CD4-positive, alpha-beta T cell (primary cell): Measurements from ENCODE around the gene DSEL. TPM values are rescaled to one million over a fixed set of nuclear protein-coding genes. Genes with fewer than 3 reads are reported as not detected.
A peak's percentile ranks its signal among the peaks of the same experiment; 100 is the strongest.

Experiments
- ATAC-seq: fragments of 200-7000 bp; cut with Tn5 transposase; one replicate; pipeline ENCODE4 v1.10.0; 2022; ENCODE audit warnings: mild to moderate bottlenecking; ENCODE audit not compliant: poor library complexity
- CTCF ChIA-PET: fragments of 350-600 bp; sonication (Branson Sonifier 250); formaldehyde crosslinking; loops from one replicate; lab custom pipeline; 2021; ENCODE audit warnings: antibody characterized with exemption, inconsistent platforms; lab: Charles Lee
- POLR2A ChIA-PET: fragments of 350-600 bp; sonication (Branson Sonifier 250); formaldehyde crosslinking; loops from one replicate; lab custom pipeline; 2021; ENCODE audit warnings: antibody characterized with exemption, inconsistent platforms; lab: Charles Lee
- DNase-seq, 14 experiments: peaks; one replicate each; pipeline ENCODE4 v3.0.0-alpha.2; 2013 to 2020; ENCODE audit warnings: mixed read lengths in 2 of 14
- H3K27ac ChIP-seq, 2 donors: one replicate each; pipeline versions ENCODE4 v1.5.1 to v1.7.0; 2013; ENCODE audit warnings: low read length in 2 of 2, low read depth in 1 of 2, mild to moderate bottlenecking in 1 of 2
- H3K27me3 ChIP-seq, 2 experiments: 1 replicate in 1 of 2; 2 replicates in 1 of 2; pipeline versions ENCODE4 v1.6.1 to v1.7.0; 2013; ENCODE audit warnings: low read length in 2 of 2, control low read depth in 1 of 2, mild to moderate bottlenecking in 1 of 2, moderate library complexity in 1 of 2; ENCODE audit not compliant: insufficient read depth in 2 of 2, control insufficient read depth in 1 of 2
- H3K36me3 ChIP-seq: one replicate; pipeline ENCODE4 v1.6.1; 2013; ENCODE audit warnings: low read length, control low read depth; ENCODE audit not compliant: insufficient read depth
- H3K4me1 ChIP-seq: one replicate; pipeline ENCODE4 v1.6.1; 2013; ENCODE audit warnings: low read length, control low read depth; ENCODE audit not compliant: insufficient read depth
- H3K4me3 ChIP-seq: one replicate; pipeline ENCODE4 v1.5.1; 2013; ENCODE audit warnings: mild to moderate bottlenecking, low read length, moderate library complexity
- H3K9me3 ChIP-seq, 2 experiments: 1 replicate in 1 of 2; 2 replicates in 1 of 2; pipeline versions ENCODE4 v1.6.1 to v1.7.0; 2013; ENCODE audit warnings: low read length in 2 of 2, mild to moderate bottlenecking in 2 of 2, control low read depth in 1 of 2, moderate library complexity in 1 of 2; ENCODE audit not compliant: control insufficient read depth in 1 of 2, insufficient read depth in 1 of 2
- H3K27ac Mint-ChIP-seq: one replicate; pipeline ENCODE4 v1.8.0; 2020; ENCODE audit warnings: mixed read lengths
- H3K27me3 Mint-ChIP-seq: one replicate; pipeline ENCODE4 v1.8.0; 2021; ENCODE audit warnings: mixed read lengths
- H3K36me3 Mint-ChIP-seq: one replicate; pipeline ENCODE4 v1.8.0; 2021; ENCODE audit warnings: low read depth, mixed read lengths
- H3K4me1 Mint-ChIP-seq: one replicate; pipeline ENCODE4 v1.8.0; 2021; ENCODE audit warnings: low read depth, mixed read lengths
- H3K4me3 Mint-ChIP-seq: one replicate; pipeline ENCODE4 v1.8.0; 2020; ENCODE audit warnings: mild to moderate bottlenecking, mixed read lengths
- H3K9me3 Mint-ChIP-seq: one replicate; pipeline ENCODE4 v1.8.0; 2020; ENCODE audit warnings: mixed read lengths
- CTCF ChIP-seq: fragments of 200-600 bp; IDR thresholded peaks from one replicate; pipeline ENCODE4 v1.8.0; 2022; ENCODE audit warnings: antibody characterized with exemption, mild to moderate bottlenecking
- intact Hi-C, 2 experiments: fragments of 100-400 bp; cut with DNase I in 1 of 2; cut with micrococcal nuclease in 1 of 2; formaldehyde crosslinking; loops; one replicate each; pipeline versions ENCODE4 v1.15.1 to v1.9.0; 2023 to 2025; cut with DNase I, micrococcal nuclease
- total RNA-seq, 174 experiments: library from RNA in 2 of 174; stranded (reverse) in 2 of 174; gene quantifications; one replicate each; pipeline ENCODE4 v1.2.3 and lab custom pipeline; 2021 to 2026

The DSEL gene
- total RNA-seq, 2 experiments from 2014 or later, result 0.52 to 0.53 TPM

GRCh38 chr18:67476585-67476984 is 39.9 kb downstream of the DSEL start:
- ATAC-seq, result no peak
- no peaks in the 10 kb centered on the region for H3K27me3 ChIP-seq
- ChIA-PET CTCF (no interaction called here), POLR2A (no interaction called here)
- H3K36me3 Mint-ChIP-seq, result no peaks in the 10 kb centered on the region
- no peak overlapping the region for H3K4me3 ChIP-seq
- no peaks in the 10 kb centered on the region for H3K36me3 ChIP-seq
- no peak overlapping the region for H3K27ac Mint-ChIP-seq
- DNase-seq, result no peak
- no peaks in the 10 kb centered on the region for H3K9me3 Mint-ChIP-seq
- no peaks in the 10 kb centered on the region for H3K4me1 ChIP-seq
- no peak overlapping the region for H3K4me3 Mint-ChIP-seq
- no peaks in the 10 kb centered on the region for H3K9me3 ChIP-seq
- no peak for TF ChIP-seq CTCF
- no peak overlapping the region for H3K27ac ChIP-seq
- intact Hi-C loops, result no loop called here
- peaks cover 7% of the 10 kb centered on the region for H3K27me3 Mint-ChIP-seq
- no peaks in the 10 kb centered on the region for H3K4me1 Mint-ChIP-seq

DNA sequence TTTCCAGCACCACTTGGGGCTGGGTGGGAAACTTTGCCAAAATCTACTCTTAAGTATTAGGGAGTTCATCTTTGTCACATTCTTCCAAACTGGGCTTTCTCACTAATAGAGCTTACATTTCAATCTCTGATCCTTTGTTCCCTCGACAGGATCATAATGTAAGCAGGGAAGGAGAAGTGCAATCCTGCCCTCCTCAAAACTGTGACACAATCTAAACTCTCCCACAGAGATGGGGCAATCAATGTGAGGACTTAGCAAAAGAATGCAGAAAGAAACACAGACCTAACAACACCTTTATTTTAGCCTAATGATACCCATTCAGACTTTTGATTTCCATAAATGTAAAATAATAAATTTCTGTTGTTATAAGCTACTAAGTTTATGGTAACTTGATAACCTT is 40.8 kb downstream of the DSEL start:
- Histone ChIP-seq H3K27ac (no peak overlapping the region), H3K4me3 (no peak overlapping the region), H3K9me3 (no peaks in the 10 kb centered on the region), H3K36me3 (no peaks in the 10 kb centered on the region), H3K4me1 (no peaks in the 10 kb centered on the region), H3K27me3 (no peaks in the 10 kb centered on the region)
- POLR2A ChIA-PET, result no interaction called here
- Mint-ChIP-seq H3K9me3 (no peaks in the 10 kb centered on the region), H3K4me3 (no peak overlapping the region), H3K27me3 (peaks cover 7% of the 10 kb centered on the region), H3K4me1 (no peaks in the 10 kb centered on the region), H3K36me3 (no peaks in the 10 kb centered on the region), H3K27ac (no peak overlapping the region)
- CTCF ChIA-PET, result no interaction called here
- intact Hi-C loops, result no loop called here
- DNase-seq, result no peak
- no peak for ATAC-seq
- no peak for TF ChIP-seq CTCF

- Histone ChIP-seq H3K4me3 (no peak overlapping the region), H3K27ac (no peak overlapping the region), H3K4me1 (no peaks in the 10 kb centered on the region), H3K27me3 (peaks cover 0 to 3% of the 10 kb centered on the region in 2 experiments), H3K9me3 (no peaks in the 10 kb centered on the region), H3K36me3 (no peaks in the 10 kb centered on the region)
- no peak for TF ChIP-seq CTCF
- intact Hi-C loops, result no loop called here
- no peaks in the 10 kb centered on the region for H3K36me3 Mint-ChIP-seq
- peaks cover 4% of the 10 kb centered on the region for H3K4me1 Mint-ChIP-seq
- ChIA-PET CTCF (no interaction called here), POLR2A (no interaction called here)
- peak; percentile 39 for ATAC-seq
- DNase-seq, result peak in 1 of 14 experiments; percentile 25
- H3K27me3 Mint-ChIP-seq, result peaks cover 7% of the 10 kb centered on the region
- no peak overlapping the region for H3K4me3 Mint-ChIP-seq
- H3K27ac Mint-ChIP-seq, result no peak overlapping the region
- H3K9me3 Mint-ChIP-seq, result peaks cover 2% of the 10 kb centered on the region
Observed at GRCh38 chr18:67468038-67468437, 48.5 kb downstream of the DSEL start.
